Activated CD8-positive, alpha-beta memory T cell treated with anti-CD3 and anti-CD28 coated beads for 24 hours (primary cell): ENCODE data around the gene PHYHIPL.

Experiments used
- DNase-seq: peaks from one replicate; pipeline ENCODE4 v3.0.0-alpha.2; 2020

Gene PHYHIPL

DNA sequence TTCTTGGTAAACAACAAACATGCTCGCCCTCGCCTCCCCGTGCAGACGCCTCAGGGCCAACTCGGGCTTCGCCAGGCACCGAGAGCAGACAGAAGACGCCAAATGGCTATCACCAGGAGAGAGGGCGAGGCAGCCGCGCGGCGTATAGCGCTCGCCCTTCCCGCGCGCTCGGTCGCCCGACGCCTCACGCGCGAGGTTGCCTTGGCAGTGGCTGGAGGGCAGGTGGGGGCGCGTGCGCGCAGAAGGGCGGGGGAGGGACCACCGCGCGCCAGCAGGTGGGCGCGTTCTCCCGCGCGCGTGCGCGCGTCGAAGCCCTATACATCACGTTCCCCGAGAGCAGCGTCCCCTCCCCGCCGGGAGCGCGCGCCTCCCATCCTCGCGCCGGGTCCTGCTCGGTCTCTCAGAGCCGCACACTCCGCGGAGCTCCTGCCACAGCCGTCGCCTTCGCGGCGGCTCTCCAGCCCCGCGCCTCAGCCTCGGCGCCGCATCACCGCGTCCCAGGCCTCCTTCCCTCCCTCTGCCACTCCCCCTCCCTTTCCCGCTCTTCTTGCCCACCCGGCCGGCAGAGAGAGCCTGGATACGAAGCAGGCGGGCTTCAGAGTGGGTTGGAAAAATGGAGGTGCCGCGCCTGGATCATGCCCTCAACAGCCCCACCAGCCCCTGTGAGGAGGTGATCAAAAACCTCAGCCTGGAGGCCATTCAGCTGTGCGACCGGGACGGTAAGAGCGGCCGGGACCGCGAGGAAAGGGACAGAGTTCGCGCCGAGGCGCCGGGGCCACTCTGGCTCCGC, at the start of gene PHYHIPL:
Gene PHYHIPL (plus strand): TSS at position 403 of the 790 bp plus-strand sequence. CDS start 211 bp downstream, at position 614.
- DNase-seq: no peak

DNA sequence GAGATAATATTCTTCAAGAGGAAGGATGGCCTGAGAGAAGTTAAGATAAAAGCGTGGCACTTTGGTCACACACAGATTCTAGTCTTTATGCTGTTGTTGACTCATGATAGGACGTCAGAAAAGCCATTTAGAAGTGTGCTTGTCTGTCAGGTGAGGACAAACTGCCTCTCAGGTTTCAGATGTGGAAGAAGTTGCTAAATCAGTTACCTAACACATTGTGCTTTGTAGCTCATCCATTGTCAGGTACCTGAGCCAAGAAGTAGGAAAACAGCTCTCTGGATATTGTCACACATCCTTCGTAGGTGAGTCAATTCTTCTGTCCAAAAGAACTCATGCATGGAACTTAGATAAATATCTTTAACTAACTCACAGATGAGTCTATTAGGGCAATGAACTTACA, 49.5 kb upstream of the PHYHIPL start:
- DNase-seq: no peak

DNA sequence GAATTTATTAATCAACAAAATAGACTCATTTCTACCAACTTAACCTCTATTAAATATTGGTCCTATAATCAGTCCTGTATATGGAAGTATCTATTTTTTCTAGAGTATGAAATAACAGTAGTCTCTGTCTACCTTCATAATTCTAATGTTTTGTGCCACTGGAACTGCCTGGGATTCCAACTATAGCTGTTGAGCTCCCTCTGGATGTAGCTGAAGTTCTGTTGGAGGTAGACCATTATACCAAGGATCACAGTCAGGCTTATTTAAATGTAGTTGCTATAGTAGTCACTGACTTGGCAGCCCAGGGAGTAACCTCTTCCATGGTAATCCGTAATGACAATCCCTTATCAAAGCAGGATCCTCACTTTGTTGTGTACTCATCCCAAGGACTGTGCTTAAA, 48.5 kb upstream of the PHYHIPL start:
- no peak for DNase-seq

DNA sequence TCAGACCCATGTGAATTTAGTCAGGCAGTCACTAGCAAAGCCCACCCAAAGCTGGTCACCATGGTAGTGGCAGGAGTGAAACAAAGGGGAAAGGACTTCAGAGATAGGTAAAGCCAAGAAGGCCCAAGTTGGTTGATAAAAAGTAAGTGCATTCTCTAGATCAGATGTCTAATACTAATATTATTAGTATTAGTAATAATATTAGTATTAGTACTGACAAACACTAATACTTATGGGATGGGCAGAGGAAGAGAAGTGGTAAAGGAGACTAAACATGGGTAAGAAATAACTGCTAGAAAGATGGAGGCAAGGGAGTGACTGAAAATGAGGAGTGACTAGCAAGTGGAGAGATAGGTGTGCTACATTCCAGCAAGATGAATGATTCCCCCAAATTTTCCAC, 46.6 kb upstream of the PHYHIPL start:
- DNase-seq: no peak

DNA sequence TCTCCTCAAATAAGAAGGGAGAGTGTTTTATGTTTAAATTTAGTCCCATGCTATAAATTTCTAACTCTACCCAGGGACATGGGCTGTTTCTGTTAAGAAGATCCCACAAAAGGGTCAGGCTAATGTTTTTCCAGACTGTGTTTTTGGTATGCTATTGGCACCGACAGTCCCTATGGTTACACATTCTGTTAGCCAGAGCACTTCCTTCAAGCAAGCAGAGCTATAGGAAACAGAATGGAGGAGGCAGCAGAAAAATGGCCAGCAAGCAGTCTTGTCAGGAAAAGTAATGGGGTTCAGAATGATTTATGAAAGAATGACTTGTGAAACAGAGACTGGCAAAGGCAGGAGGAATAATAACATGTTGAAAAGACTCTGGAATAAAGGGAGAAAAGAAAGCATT, 44.8 kb upstream of the PHYHIPL start:
- no peak for DNase-seq

DNA sequence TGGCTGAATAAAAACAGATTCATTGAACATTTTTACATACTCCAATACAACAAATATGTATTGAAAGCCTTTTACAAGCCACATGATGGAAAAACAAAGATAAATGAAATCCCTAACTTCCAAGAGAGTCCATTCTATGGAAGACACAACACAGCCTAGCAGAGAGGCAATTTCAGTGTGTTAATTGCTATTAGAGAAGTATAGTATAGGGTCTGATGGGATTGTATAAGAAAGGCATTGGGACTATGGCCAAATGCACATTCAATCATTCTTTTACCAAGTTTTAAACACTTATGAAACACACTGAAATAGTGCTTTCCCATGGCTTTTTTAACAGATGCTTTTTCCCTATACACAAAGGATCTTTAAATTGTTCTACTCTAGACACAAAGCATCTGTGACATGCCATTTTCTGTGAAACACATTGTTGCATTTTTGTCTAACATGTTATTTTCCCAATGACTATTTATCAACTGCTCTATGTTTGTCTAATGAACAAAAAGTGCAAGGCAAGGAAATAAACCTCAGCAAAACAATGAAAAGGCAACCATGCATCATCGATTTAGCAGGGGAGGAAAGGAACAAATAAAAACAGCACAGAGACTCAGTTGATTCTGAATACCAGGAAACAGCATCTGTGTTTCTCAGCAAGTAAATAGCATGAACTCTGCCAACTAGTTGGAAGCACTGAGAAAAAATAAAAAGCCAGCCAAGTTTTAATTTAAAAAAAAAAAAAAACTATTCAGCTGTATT, 42.4 kb upstream of the PHYHIPL start:
- no peak for DNase-seq

DNA sequence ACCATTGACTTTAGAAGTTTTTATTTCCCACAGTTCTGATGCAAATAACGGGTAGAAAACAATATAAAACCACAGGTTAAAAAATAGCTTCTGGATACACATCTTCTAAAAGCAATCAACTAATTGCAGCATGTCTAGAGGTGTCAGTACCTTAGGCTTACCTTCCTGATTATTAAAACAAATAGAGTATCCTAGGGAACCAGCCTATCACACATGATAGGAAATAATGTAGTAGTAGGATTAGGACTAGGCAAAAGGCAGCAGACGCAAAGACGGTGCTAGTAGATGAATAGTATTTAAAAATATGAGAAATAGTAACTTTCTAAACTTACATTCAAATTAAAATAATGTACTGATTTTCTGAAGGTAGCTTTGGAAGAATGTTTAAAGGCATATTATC, 41.7 kb upstream of the PHYHIPL start:
- no peak for DNase-seq

DNA sequence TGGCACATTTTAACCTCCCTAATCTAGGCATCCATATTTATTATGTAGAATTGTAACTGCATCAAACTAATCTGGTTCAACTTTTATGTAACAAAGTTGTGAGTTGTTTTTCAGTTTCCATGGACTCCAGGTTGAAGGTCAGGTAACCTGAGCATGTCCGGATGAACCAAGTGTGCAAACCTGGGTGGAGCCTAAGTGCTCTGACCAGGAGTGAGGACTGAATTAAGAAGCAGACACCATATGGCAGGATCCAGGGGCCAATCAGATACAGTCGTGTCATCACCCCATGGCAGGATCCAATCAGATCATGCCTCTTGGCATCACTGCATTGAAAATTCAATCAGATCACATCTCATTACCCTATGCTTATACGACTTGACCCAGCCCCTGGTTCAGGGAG, 41.2 kb upstream of the PHYHIPL start:
- DNase-seq: no peak

DNA sequence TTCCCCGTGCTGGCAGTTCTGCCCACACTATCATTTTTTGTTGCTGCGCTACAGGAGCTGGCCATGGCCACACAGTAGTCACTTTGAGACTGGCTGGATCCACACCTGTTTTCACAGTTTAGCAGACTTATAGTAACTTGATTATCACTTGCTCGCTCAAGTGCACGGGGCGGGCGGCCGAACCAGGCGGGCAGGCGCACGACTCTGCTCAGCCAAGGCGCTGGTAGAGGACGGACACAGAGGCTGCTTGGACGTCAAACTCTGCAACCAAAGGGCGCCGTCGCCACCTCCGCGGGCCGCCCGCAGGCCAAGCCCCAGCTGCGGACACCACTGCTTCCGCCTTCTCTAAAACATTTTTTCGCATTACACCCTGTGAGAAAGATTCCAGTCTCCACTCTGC, 38.4 kb upstream of the PHYHIPL start:
- no peak for DNase-seq

DNA sequence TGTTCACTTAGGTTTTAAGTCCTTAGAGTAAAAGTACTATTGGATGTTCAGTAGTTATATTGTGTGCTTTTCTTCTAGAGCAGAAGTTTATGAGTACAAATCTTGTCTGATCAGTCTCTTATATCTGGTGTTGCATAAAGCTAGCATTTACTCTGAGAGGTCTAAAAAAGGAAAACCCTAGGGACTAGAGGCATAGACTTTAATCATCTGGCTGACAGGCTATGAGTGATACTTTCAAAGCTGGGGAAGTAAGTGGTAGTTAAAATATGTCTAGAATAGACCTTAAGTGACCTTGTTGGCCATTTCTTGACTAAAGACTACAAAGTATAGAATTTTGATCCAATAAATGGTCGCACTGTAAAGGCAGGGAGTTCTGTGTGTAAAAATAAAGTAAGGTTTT, 32.9 kb upstream of the PHYHIPL start:
- no peak for DNase-seq

DNA sequence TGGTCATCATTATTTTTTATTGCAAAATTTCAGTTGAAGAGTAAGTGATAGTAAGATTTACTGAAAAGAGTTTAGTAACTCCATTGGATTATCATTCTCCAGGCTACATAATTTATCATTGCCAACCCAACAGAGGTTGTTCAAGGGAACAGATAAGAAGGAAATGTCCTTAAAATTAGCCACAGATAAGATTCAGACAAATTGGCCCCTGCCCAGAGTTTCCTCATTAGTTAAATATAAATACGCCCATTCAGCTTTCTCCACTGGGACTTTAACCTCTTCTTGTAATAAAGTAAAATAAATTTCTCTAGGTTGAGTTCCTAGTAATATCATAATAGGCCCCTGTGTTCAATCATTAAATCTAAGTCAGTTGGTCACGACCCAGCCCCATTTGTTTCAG, 27.7 kb upstream of the PHYHIPL start:
- no peak for DNase-seq

DNA sequence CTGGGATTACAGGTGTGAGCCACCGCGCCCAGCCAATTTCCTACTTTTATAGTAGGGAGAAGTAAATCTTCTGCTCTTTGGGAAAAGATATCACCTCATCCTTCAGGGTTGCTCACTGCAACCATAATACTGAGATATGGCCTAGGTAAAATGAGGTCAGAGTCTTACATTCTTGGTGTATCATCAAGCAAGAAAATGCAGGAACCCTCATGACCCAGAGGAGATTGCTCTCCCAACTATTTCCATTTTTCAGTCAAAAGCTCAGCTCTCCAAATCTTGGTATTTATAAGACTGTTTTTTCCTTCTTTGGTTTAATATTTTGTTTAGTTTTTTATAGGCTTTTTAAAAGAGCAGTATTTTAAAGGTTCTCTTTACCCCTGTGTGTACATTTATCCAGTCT, 20.9 kb upstream of the PHYHIPL start:
- no peak for DNase-seq

DNA sequence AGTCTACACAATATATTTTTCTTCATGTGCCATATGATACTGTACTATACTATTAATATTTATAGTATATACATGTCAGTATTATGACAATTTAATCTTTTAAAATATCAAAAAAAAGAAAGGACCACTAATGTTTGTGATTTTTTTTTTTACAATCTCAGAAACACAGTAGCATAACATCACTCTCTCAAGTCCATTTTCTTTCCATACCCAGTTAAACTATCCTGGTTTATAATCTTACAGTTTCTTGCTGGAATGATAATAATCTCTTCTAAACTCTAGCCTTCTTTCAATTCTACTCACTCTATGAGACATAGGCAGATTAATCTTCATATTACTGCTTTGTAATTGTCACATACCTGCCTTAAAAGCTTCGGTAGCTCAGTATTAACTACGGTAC, 8.9 kb upstream of the PHYHIPL start:
- no peak for DNase-seq

DNA sequence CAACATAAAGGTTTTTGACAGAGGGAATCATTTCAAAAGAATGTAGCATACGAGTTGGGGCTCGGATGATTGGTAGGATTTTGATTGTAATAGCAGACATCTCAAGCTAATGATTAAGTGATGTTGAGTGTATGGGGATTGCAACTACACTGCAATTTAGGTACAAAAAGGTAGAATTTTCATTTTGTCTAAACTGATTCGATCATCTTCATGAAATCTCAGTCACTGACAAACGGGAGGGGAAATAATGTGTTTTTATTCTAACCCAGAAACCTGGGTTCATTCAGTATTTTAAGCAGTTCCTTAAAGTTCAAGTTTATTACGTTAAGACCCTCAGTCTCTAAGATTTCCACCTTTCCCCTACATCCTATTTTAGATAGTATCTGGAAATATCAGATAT, 3.9 kb upstream of the PHYHIPL start:
- no peak for DNase-seq

DNA sequence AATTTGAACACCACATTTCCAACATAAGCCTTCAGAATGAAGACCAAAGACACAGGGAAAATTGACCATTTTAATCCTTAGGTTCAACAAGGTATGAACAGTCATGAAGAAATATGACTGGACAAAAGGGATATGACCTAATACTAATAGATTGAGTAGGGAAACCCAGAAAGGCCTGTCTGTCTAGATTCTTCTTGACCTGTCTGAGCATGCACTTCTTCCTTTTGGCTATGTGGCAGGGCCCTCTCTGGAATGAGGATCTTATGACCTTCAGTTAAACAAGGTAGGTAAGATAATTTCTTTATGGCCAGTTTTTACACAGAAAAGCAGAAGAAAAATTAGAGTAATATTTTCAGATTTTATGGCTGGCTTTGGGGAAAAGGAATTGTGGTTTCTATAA, 3.0 kb upstream of the PHYHIPL start:
- no peak for DNase-seq

DNA sequence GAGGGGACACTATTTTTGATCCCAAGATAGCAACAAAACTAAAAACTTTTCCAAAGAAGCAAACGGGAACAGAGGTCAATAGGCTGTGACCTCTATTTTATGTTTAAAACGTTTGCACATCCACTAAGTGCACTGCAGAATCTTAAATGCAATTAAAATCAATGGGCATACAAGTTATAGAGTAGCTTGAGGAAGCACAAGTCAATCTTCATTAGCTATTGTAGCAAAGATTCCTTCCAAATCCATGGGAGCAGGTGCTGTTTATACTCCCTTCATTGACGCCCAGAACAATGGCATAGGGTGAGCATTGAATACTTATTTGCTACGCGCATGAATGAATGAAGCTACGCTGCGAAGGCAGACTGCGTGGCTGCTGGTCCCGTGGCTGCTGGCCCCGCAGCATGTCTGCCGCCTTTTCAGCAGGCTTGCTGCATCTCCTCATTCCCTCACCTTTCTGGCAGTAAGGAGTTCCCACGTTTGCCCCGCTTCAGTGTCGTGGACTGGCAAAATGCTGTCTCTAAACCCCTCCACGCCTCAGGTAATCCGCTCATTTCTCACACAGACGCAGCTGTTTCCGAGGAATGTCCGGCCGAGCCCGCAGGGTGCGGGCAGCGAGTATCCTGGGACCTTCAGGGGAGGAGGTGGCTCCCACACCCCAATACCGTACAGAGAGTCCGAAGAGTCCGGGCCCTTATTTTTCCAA, 754 bp upstream of the PHYHIPL start:
- no peak for DNase-seq

DNA sequence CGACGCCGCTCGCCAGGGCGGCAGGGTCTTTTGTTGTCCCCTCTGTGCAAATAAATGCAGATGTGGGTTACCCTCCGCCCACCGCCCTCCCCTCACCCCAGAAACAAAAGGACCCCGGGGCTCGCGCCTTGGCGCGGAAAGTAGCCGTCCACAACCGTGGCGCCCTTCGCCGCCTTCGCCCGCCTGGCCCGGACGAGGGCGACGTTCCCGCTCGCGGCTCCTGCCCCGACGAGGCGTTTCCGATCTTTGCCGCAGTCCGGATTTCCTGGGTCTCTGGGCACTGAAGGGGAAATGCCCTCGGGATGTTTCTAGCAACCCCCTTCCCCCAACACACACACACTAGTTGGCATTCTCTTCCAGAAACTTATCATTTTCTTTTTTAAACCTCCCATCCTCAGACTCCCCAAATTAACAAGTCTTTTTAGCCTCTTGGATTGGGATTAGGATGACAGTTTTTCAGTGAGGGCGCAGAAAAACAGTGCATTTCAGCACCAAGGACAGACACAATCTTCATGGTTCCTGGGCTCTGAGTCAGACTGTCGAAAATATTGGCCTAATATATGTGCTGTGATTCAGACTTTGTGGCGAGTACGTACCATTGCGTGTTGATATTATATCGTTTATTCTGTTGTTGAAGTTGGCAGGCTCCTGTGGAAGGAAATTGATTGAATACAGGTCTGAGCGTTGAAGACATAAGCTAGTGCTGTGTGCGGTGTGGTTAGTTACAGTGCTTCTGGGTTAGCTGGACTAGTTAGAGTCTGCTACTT, 771 bp downstream of the PHYHIPL start:
- DNase-seq: no peak

DNA sequence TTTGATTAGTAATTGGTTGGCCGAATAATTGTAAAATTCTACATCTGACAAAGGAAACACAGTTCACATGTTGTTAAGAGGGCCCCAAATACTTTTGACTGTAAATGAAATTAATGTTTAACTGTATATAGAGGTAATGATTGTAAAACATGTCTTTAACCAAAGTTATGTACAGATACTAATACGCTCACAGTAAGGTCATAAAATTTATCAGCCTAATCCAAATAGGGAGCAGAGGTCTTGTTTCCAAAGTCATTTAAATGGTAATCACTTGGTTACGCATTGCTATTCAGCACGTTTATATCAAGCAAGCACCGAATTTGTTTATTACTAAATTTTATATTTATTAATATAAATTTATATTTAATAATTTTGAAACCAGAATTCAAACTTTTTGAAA, 1.4 kb downstream of the PHYHIPL start:
- no peak for DNase-seq

DNA sequence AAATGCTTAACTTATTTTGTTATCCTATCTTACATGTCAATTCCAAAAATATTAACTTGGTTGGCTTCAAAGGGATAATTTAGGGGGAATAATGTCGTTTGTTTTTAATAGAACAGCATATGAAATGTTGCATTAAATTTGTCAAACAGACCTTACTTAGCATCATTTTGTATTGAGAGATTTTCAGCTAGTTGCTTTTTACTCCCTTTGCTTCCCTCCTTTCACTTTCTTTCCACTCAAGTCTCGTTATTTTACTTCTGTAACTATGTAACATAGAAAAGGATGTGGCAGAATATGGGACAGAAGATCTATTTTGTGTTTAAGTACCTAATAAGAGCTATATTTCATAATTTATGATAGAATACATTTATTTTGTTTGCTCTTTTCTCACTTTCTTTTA, 2.6 kb downstream of the PHYHIPL start:
- DNase-seq: no peak

DNA sequence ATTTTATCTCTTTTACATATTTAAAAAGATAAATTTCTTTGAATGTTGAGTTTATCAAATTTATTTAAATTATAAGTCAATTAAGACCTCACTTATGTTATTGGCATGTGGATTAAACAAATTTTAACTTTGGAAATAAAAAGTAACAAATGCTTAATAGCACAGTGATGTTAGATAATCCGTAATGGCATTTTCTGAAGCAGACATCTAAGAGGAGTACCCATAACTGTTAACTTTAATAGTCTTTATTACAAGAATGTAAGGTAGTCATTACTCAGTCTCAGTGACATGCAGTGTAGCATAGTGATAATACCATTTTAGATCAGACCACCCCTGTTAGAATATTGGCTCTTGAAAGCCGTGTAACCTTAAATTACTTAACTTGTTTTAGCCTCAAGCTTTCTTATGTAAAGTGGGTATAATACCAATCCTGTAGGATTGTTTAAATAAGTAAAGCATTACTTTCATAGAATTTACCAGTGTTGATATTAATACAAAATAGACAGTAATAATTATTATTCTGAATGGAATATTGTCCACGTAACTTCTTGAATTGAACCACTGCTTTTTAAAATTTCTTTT, 4.3 kb downstream of the PHYHIPL start:
- no peak for DNase-seq

DNA sequence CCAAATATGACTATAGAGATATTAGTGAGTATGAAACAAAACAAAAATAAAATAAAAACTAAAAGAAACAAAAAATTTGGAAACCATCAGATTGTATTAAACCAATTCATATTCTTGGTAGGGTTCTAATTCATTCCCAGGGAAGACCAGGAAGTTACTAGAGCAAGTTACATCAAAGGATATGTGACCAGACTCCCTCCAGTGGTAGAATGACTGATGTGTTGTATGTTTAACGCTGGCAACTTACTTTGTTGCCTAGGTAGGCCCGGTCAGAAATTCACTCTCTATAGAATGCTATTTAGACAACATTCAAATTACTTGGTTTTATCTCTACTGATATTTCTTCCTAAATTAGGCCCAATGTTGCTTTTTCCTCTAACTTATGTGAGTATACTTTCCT, 5.2 kb downstream of the PHYHIPL start:
- no peak for DNase-seq

DNA sequence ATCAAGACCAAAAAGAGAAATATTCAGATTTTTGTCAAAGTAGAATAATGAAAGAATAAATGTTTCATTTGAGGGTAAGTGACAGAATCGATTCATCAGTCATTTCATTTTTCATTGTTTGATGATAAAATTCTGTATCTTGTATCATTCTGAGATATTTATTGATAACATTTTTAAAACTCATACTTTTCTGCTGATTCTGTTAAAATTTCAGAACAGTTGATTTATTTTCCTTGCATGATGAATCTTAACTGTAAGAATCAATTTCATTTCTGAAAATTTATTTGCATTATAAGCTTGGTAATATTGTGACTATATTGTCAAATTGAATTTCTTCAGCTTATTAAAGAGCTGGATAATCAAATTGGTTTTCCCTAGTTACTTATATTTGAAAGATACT, 13.9 kb downstream of the PHYHIPL start:
- DNase-seq: no peak

DNA sequence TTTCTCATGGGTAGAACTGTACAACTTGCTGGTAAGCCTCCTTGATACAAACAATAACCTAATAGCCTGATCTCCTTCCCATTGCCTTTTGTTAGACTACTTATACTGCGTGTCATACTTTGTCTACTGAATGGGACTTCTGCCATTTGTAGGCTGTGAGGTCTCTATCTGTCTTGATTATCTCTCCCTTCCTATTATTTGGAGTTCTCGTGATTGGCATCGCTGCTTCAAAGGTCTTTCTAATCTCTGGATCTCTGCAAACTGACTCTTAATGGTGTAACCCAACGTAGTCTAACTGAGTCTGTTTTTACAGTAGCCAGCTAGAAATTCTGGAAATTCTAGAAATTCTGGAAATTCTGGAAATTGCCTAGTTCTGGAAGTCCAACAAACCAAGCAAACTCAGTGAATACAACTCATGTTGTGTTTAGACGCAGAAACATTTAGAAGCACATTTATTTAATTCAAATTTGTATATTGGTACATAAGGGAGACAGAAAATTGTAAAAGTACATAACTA, 29.8 kb downstream of the PHYHIPL start:
- DNase-seq: no peak
